GM13976 (cell line): ENCODE results near the gene ZSCAN10.

ENCODE experiments used
- DNase-seq: peaks from one replicate; pipeline ENCODE4 v3.0.0; 2012; ENCODE audit warnings: low spot score
- CTCF ChIP-seq: IDR thresholded peaks from 2 replicates; pipeline ENCODE4 v1.5.1; 2012; ENCODE audit warnings: borderline replicate concordance, mild to moderate bottlenecking; ENCODE audit not compliant: insufficient read depth; ENCODE audit errors: extremely low read depth, missing control alignments, control extremely low read depth
- in situ Hi-C: fragments of 300-500 bp; cut with MboI; formaldehyde crosslinking; loops from one replicate; pipeline ENCODE4 v1.12.0; 2022; ENCODE audit warnings: low sequenced_read_pairs, mixed read lengths, inconsistent platforms; ENCODE audit not compliant: unreplicated experiment

ZSCAN10 gene

GRCh38 chr16:3144321-3144983 lies 45.4 kb upstream of the ZSCAN10 start:
- in situ Hi-C loops, result no loop called here
- no peak for DNase-seq

GRCh38 chr16:3143598-3144320 lies 44.7 kb upstream of the ZSCAN10 start:
- no peak for DNase-seq
- in situ Hi-C loops, result no loop called here
- no peak for TF ChIP-seq CTCF

More at GRCh38 chr16:3144321-3144983, 45.4 kb upstream of the ZSCAN10 start:
- TF ChIP-seq CTCF, result no peak

GRCh38 chr16:3143189-3143588 lies 44.1 kb upstream of the ZSCAN10 start:
- TF ChIP-seq CTCF, result no peak
- DNase-seq, result no peak
- in situ Hi-C loops, result no loop called here

- no peak for TF ChIP-seq CTCF
- no peak for DNase-seq
- in situ Hi-C loops, result no loop called here
Observed at GRCh38 chr16:3142770-3143169, 43.7 kb upstream of the ZSCAN10 start.

- in situ Hi-C loops, result no loop called here
- no peak for TF ChIP-seq CTCF
- no peak for DNase-seq
Observed at GRCh38 chr16:3142327-3142726, 43.2 kb upstream of the ZSCAN10 start.

GRCh38 chr16:3141781-3142311 lies 42.8 kb upstream of the ZSCAN10 start:
- no peak for DNase-seq
- in situ Hi-C loops, result no loop called here
- no peak for TF ChIP-seq CTCF
